HEK293 (cell line): ENCODE results near the gene MACROH2A1.

ENCODE experiments used
- CTCF ChIP-seq: fragments of 450-650 bp; formaldehyde crosslinking; IDR thresholded peaks from 2 replicates; pipeline ENCODE4 v1.5.1; 2016; ENCODE audit warnings: missing biosample characterization, missing genetic modification characterization
- FEZF1 ChIP-seq: fragments of 450-650 bp; formaldehyde crosslinking; IDR thresholded peaks from 2 replicates; pipeline ENCODE4 v1.5.1; 2016; ENCODE audit warnings: missing biosample characterization, missing genetic modification characterization
- SCRT1 ChIP-seq: fragments of 450-650 bp; formaldehyde crosslinking; IDR thresholded peaks from 2 replicates; pipeline ENCODE4 v1.5.1; 2016; ENCODE audit warnings: missing biosample characterization, missing genetic modification characterization, borderline replicate concordance
- SETDB1 ChIP-seq: IDR thresholded peaks from one replicate; pipeline ENCODE4 v1.6.1; 2017; ENCODE audit warnings: mild to moderate bottlenecking, low read length, moderate library complexity, mixed read lengths; ENCODE audit not compliant: insufficient read length
- ZBTB7A ChIP-seq: fragments of 450-650 bp; formaldehyde crosslinking; IDR thresholded peaks from 2 replicates; pipeline ENCODE4 v1.5.1; 2016; ENCODE audit warnings: low read depth, missing biosample characterization, missing genetic modification characterization
- ZNF529 ChIP-seq: fragments of 450-650 bp; formaldehyde crosslinking; IDR thresholded peaks from 2 replicates; pipeline ENCODE4 v1.5.1; 2017; ENCODE audit warnings: missing genetic modification characterization, missing biosample characterization; ENCODE audit not compliant: insufficient replicate concordance
- ZNF530 ChIP-seq: fragments of 450-650 bp; formaldehyde crosslinking; IDR thresholded peaks from 2 replicates; pipeline ENCODE4 v1.5.1; 2016; ENCODE audit warnings: low read depth, missing biosample characterization, missing genetic modification characterization
- ZNF654 ChIP-seq: fragments of 450-650 bp; formaldehyde crosslinking; IDR thresholded peaks from 2 replicates; pipeline ENCODE4 v1.5.1; 2016; ENCODE audit warnings: low read depth, missing biosample characterization, missing genetic modification characterization
- ZSCAN23 ChIP-seq: fragments of 450-650 bp; formaldehyde crosslinking; IDR thresholded peaks from 2 replicates; pipeline ENCODE4 v1.5.1; 2016; ENCODE audit warnings: missing biosample characterization, missing genetic modification characterization

DNA sequence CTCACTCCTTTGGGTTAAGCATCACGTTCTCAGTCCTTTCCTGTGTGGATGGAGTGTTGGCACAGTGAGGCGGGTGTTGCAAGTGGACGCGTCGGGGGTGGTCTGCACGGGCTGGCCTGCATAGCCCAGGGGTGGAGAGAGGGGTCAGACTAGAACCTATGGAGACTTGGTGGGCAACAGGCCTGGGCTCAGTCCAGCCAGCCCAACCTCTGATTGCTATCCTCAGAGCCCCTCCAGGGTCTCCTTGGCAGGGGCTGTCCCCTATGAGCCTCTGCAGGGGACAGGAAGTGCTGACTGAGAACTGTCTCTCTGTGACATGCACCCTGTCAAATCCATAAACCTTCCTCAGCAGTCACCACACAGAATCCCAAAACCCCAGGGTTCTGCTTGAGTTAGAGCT lies 45.9 kb upstream of the MACROH2A1 start:
- TF ChIP-seq CTCF: no peak
- no peak for TF ChIP-seq ZNF654 (tag by site-specific recombination)
- no peak for TF ChIP-seq FEZF1 (tag by site-specific recombination)
- TF ChIP-seq ZNF529: no peak
- no peak for TF ChIP-seq ZBTB7A (tag by site-specific recombination)
- TF ChIP-seq ZNF530 (tag by site-specific recombination): no peak
- no peak for TF ChIP-seq ZSCAN23 (tag by site-specific recombination)
- TF ChIP-seq SCRT1 (tag by site-specific recombination): no peak
- TF ChIP-seq SETDB1: no peak
